ENCODE measurements around the gene FLYWCH2.

Gene FLYWCH2

GRCh38 chr16:2919511-2920255 lies 36.7 kb downstream of the FLYWCH2 start:
- ATAC-seq (ENCODE audit: insufficient read depth, low read depth) (peak; percentile 79), DNase-seq (peak; percentile 72)
- no peak overlapping the region for H2AFZ ChIP-seq (ENCODE audit: low read depth, low read length)
- no peak overlapping the region for H3K4me2 ChIP-seq (ENCODE audit: insufficient read depth, low read length)
- no peak overlapping the region for H3K9ac ChIP-seq (ENCODE audit: low read depth, low read length)
- no peak overlapping the region for H3K27ac ChIP-seq (ENCODE audit: low read length)
- peaks cover 27% of the 10 kb centered on the region; the same call in 1 of the 2 replicates for H3K36me3 ChIP-seq (ENCODE audit: insufficient read depth, low read length)
- H3K27me3 ChIP-seq (ENCODE audit: insufficient read depth, low read length, poor library complexity), result no peaks in the 10 kb centered on the region
- TF ChIP-seq EZH2 (IDR thresholded peaks at IDR 0.05; ENCODE audit: borderline replicate concordance, low read depth, low read length, severe bottlenecking) (no peak), CTCF (IDR thresholded peaks at IDR 0.05; ENCODE audit: borderline replicate concordance, extremely low read depth, low read length, poor library complexity, severe bottlenecking) (peak; percentile 97)
- H4K20me1 ChIP-seq (ENCODE audit: insufficient read depth, low read length), result no peaks in the 10 kb centered on the region
- no peak overlapping the region for H3K4me3 ChIP-seq (ENCODE audit: low read depth in 1 of 2, low read length in 2 of 2)
- no peaks in the 10 kb centered on the region for H3K9me3 ChIP-seq (ENCODE audit: insufficient read depth, low read length, severe bottlenecking)
- no peaks in the 10 kb centered on the region; the same call in 1 of the 2 replicates for H3K79me2 ChIP-seq (ENCODE audit: insufficient read depth, low read length)
- no peaks in the 10 kb centered on the region for H3K4me1 ChIP-seq (ENCODE audit: insufficient read depth, low read length)

- Histone ChIP-seq H3K4me2 (ENCODE audit: insufficient read depth, low read length) (no peak overlapping the region), H3K9me3 (ENCODE audit: insufficient read depth, low read length, severe bottlenecking) (no peaks in the 10 kb centered on the region), H3K79me2 (ENCODE audit: insufficient read depth, low read length) (no peaks in the 10 kb centered on the region; the same call in 1 of the 2 replicates), H3K4me1 (ENCODE audit: insufficient read depth, low read length) (peaks cover 10% of the 10 kb centered on the region), H3K36me3 (ENCODE audit: insufficient read depth, low read length) (peaks cover 18% of the 10 kb centered on the region; the same call in 1 of the 2 replicates), H3K4me3 (ENCODE audit: low read depth in 1 of 2, low read length in 2 of 2) (no peak overlapping the region), H2AFZ (ENCODE audit: low read depth, low read length) (no peak overlapping the region), H3K9ac (ENCODE audit: low read depth, low read length) (no peak overlapping the region), H3K27ac (ENCODE audit: low read length) (no peak overlapping the region), H4K20me1 (ENCODE audit: insufficient read depth, low read length) (no peaks in the 10 kb centered on the region; the same call in 1 of the 2 replicates), H3K27me3 (ENCODE audit: insufficient read depth, low read length, poor library complexity) (no peaks in the 10 kb centered on the region)
- TF ChIP-seq CTCF (IDR thresholded peaks at IDR 0.05; ENCODE audit: borderline replicate concordance, extremely low read depth, low read length, poor library complexity, severe bottlenecking) (no peak), EZH2 (IDR thresholded peaks at IDR 0.05; ENCODE audit: borderline replicate concordance, low read depth, low read length, severe bottlenecking) (no peak)
- ATAC-seq (ENCODE audit: insufficient read depth, low read depth) (no peak), DNase-seq (no peak)
Observed at GRCh38 chr16:2923481-2923880, 40.5 kb downstream of the FLYWCH2 start.

GRCh38 chr16:2924901-2925755 lies 42.1 kb downstream of the FLYWCH2 start:
- Histone ChIP-seq H3K4me1 (ENCODE audit: insufficient read depth, low read length) (peaks cover 10% of the 10 kb centered on the region), H4K20me1 (ENCODE audit: insufficient read depth, low read length) (no peaks in the 10 kb centered on the region; the same call in 1 of the 2 replicates), H3K36me3 (ENCODE audit: insufficient read depth, low read length) (peaks cover 32% of the 10 kb centered on the region), H3K4me2 (ENCODE audit: insufficient read depth, low read length) (no peak overlapping the region), H3K27me3 (ENCODE audit: insufficient read depth, low read length, poor library complexity) (no peaks in the 10 kb centered on the region), H3K4me3 (ENCODE audit: low read depth in 1 of 2, low read length in 2 of 2) (no peak overlapping the region), H2AFZ (ENCODE audit: low read depth, low read length) (no peak overlapping the region), H3K9ac (ENCODE audit: low read depth, low read length) (no peak overlapping the region), H3K9me3 (ENCODE audit: insufficient read depth, low read length, severe bottlenecking) (no peaks in the 10 kb centered on the region), H3K79me2 (ENCODE audit: insufficient read depth, low read length) (no peaks in the 10 kb centered on the region; the same call in 1 of the 2 replicates), H3K27ac (ENCODE audit: low read length) (no peak overlapping the region)
- DNase-seq, result no peak
- TF ChIP-seq CTCF (IDR thresholded peaks at IDR 0.05; ENCODE audit: borderline replicate concordance, extremely low read depth, low read length, poor library complexity, severe bottlenecking) (no peak), EZH2 (IDR thresholded peaks at IDR 0.05; ENCODE audit: borderline replicate concordance, low read depth, low read length, severe bottlenecking) (no peak)
- no peak for ATAC-seq (ENCODE audit: insufficient read depth, low read depth)

Data from DND-41 (cell line).